ENCODE results near the gene AGRN.
"Not testable (repeated sequence)": the region's sequence is repeated elsewhere in the genome, so short reads cannot be mapped to it uniquely, and the experiment has no call there.

The AGRN gene

GRCh38 chr1:1054099-1054700 lies 34.3 kb downstream of the AGRN start:
- Histone ChIP-seq H3K27me3 (ENCODE audit: control insufficient read depth, insufficient read depth, low read length, poor library complexity, severe bottlenecking) (peaks cover 21% of the 10 kb centered on the region), H3K36me3 (ENCODE audit: control insufficient read depth, insufficient read depth, low read length) (peaks cover 18% of the 10 kb centered on the region), H3K9me3 (ENCODE audit: control insufficient read depth, low read length) (no peaks in the 10 kb centered on the region), H3K27ac (ENCODE audit: insufficient read depth, low read depth, low read length, poor library complexity, severe bottlenecking) (no peak overlapping the region), H3K4me3 (ENCODE audit: insufficient read depth, low read depth, low read length) (no peak overlapping the region), H3K4me1 (ENCODE audit: control insufficient read depth, insufficient read depth, low read length) (peaks cover 9% of the 10 kb centered on the region)
- 94 to 95% methylated on average over 18 of the region's 18 CpGs for whole genome bisulfite sequencing, 2 experiments

GRCh38 chr1:1054971-1055370 lies 35.1 kb downstream of the AGRN start:
- 91% methylated on average over 23 of the region's 23 CpGs for WGBS, 2 experiments
- peaks cover 28% of the 10 kb centered on the region for H3K27me3 ChIP-seq (ENCODE audit: control insufficient read depth, insufficient read depth, low read length, poor library complexity, severe bottlenecking)

GRCh38 chr1:1055841-1056736 lies 36.2 kb downstream of the AGRN start:
- H3K27ac ChIP-seq (ENCODE audit: insufficient read depth, low read depth, low read length, poor library complexity, severe bottlenecking) = no peak overlapping the region
- WGBS, 2 experiments = 94% methylated on average over 48 to 50 of the region's 50 CpGs
- peaks cover 14% of the 10 kb centered on the region for H3K36me3 ChIP-seq (ENCODE audit: control insufficient read depth, insufficient read depth, low read length)
- peaks cover 40% of the 10 kb centered on the region for H3K27me3 ChIP-seq (ENCODE audit: control insufficient read depth, insufficient read depth, low read length, poor library complexity, severe bottlenecking)
- H3K4me3 ChIP-seq (ENCODE audit: insufficient read depth, low read depth, low read length) = no peak overlapping the region
- H3K4me1 ChIP-seq (ENCODE audit: control insufficient read depth, insufficient read depth, low read length) = peaks cover 18% of the 10 kb centered on the region
- no peaks in the 10 kb centered on the region for H3K9me3 ChIP-seq (ENCODE audit: control insufficient read depth, low read length)

More at GRCh38 chr1:1054971-1055370, 35.1 kb downstream of the AGRN start:
- Histone ChIP-seq H3K4me1 (ENCODE audit: control insufficient read depth, insufficient read depth, low read length) (peaks cover 13% of the 10 kb centered on the region), H3K36me3 (ENCODE audit: control insufficient read depth, insufficient read depth, low read length) (peaks cover 14% of the 10 kb centered on the region), H3K9me3 (ENCODE audit: control insufficient read depth, low read length) (no peaks in the 10 kb centered on the region), H3K27ac (ENCODE audit: insufficient read depth, low read depth, low read length, poor library complexity, severe bottlenecking) (no peak overlapping the region), H3K4me3 (ENCODE audit: insufficient read depth, low read depth, low read length) (no peak overlapping the region)

GRCh38 chr1:1057769-1058087 lies 37.8 kb downstream of the AGRN start:
- Histone ChIP-seq H3K27me3 (ENCODE audit: control insufficient read depth, insufficient read depth, low read length, poor library complexity, severe bottlenecking) (peaks cover 56% of the 10 kb centered on the region), H3K4me1 (ENCODE audit: control insufficient read depth, insufficient read depth, low read length) (peaks cover 25% of the 10 kb centered on the region)
- not testable (repeated sequence) for H3K9me3 ChIP-seq (ENCODE audit: control insufficient read depth, low read length); H3K4me3 ChIP-seq (ENCODE audit: insufficient read depth, low read depth, low read length); H3K36me3 ChIP-seq (ENCODE audit: control insufficient read depth, insufficient read depth, low read length); H3K27ac ChIP-seq (ENCODE audit: insufficient read depth, low read depth, low read length, poor library complexity, severe bottlenecking)
- 87 to 90% methylated on average over 15 of the region's 15 CpGs for WGBS, 2 experiments

GRCh38 chr1:1058088-1058905 lies 38.4 kb downstream of the AGRN start:
- H3K27ac ChIP-seq (ENCODE audit: insufficient read depth, low read depth, low read length, poor library complexity, severe bottlenecking) = no peak overlapping the region
- H3K27me3 ChIP-seq (ENCODE audit: control insufficient read depth, insufficient read depth, low read length, poor library complexity, severe bottlenecking) = peaks cover 62% of the 10 kb centered on the region
- H3K4me1 ChIP-seq (ENCODE audit: control insufficient read depth, insufficient read depth, low read length) = peaks cover 29% of the 10 kb centered on the region
- H3K36me3 ChIP-seq (ENCODE audit: control insufficient read depth, insufficient read depth, low read length) = peaks cover 5% of the 10 kb centered on the region
- H3K4me3 ChIP-seq (ENCODE audit: insufficient read depth, low read depth, low read length) = peak overlapping the region; percentile 53
- H3K9me3 ChIP-seq (ENCODE audit: control insufficient read depth, low read length) = no peaks in the 10 kb centered on the region
- WGBS, 2 experiments = 39 to 44% methylated on average over 24 of the region's 24 CpGs

- Histone ChIP-seq H3K9me3 (ENCODE audit: control insufficient read depth, low read length) (no peaks in the 10 kb centered on the region), H3K4me3 (ENCODE audit: insufficient read depth, low read depth, low read length) (peak overlapping the region; percentile 53), H3K4me1 (ENCODE audit: control insufficient read depth, insufficient read depth, low read length) (peaks cover 33% of the 10 kb centered on the region), H3K27me3 (ENCODE audit: control insufficient read depth, insufficient read depth, low read length, poor library complexity, severe bottlenecking) (peaks cover 69% of the 10 kb centered on the region), H3K27ac (ENCODE audit: insufficient read depth, low read depth, low read length, poor library complexity, severe bottlenecking) (no peak overlapping the region), H3K36me3 (ENCODE audit: control insufficient read depth, insufficient read depth, low read length) (peaks cover 4% of the 10 kb centered on the region)
- WGBS, 2 experiments = 1 to 2% methylated on average over 48 of the region's 48 CpGs
Observed at GRCh38 chr1:1058921-1059493, 39.1 kb downstream of the AGRN start.

GRCh38 chr1:1059494-1060280 lies 39.8 kb downstream of the AGRN start:
- WGBS, 2 experiments = 2 to 3% methylated on average over 69 of the region's 69 CpGs
- Histone ChIP-seq H3K27ac (ENCODE audit: insufficient read depth, low read depth, low read length, poor library complexity, severe bottlenecking) (no peak overlapping the region), H3K9me3 (ENCODE audit: control insufficient read depth, low read length) (no peaks in the 10 kb centered on the region), H3K4me1 (ENCODE audit: control insufficient read depth, insufficient read depth, low read length) (peaks cover 39% of the 10 kb centered on the region), H3K36me3 (ENCODE audit: control insufficient read depth, insufficient read depth, low read length) (no peaks in the 10 kb centered on the region), H3K27me3 (ENCODE audit: control insufficient read depth, insufficient read depth, low read length, poor library complexity, severe bottlenecking) (peaks cover 76% of the 10 kb centered on the region), H3K4me3 (ENCODE audit: insufficient read depth, low read depth, low read length) (peak overlapping the region; percentile 53)

GRCh38 chr1:1060281-1061000 lies 40.5 kb downstream of the AGRN start:
- WGBS, 2 experiments = 50 to 56% methylated on average over 35 to 37 of the region's 38 CpGs
- peaks cover 39% of the 10 kb centered on the region for H3K4me1 ChIP-seq (ENCODE audit: control insufficient read depth, insufficient read depth, low read length)
- H3K27ac ChIP-seq (ENCODE audit: insufficient read depth, low read depth, low read length, poor library complexity, severe bottlenecking) = no peak overlapping the region
- no peaks in the 10 kb centered on the region for H3K9me3 ChIP-seq (ENCODE audit: control insufficient read depth, low read length)
- no peaks in the 10 kb centered on the region for H3K36me3 ChIP-seq (ENCODE audit: control insufficient read depth, insufficient read depth, low read length)
- H3K27me3 ChIP-seq (ENCODE audit: control insufficient read depth, insufficient read depth, low read length, poor library complexity, severe bottlenecking) = peaks cover 80% of the 10 kb centered on the region
- no peak overlapping the region for H3K4me3 ChIP-seq (ENCODE audit: insufficient read depth, low read depth, low read length)
